Immature natural killer cell (primary cell): ENCODE measurements around the gene ENTREP3. TPM values are rescaled to one million over a fixed set of nuclear protein-coding genes. Genes with fewer than 3 reads are reported as not detected.
"Not testable (repeated sequence)": the region's sequence is repeated elsewhere in the genome, so short reads cannot be mapped to it uniquely, and the experiment has no call there.

ENCODE experiments used
- DNase-seq, 3 donors: peaks; one replicate each; pipeline ENCODE4 v3.0.0; 2022; ENCODE audit warnings: mixed read lengths in 1 of 3
- H3K27ac Mint-ChIP-seq, 6 donors: one replicate each; pipeline ENCODE4 v1.8.0; 2020; ENCODE audit warnings: mixed read lengths in 6 of 6, mild to moderate bottlenecking in 5 of 6, inconsistent platforms in 4 of 6, moderate library complexity in 3 of 6
- H3K27me3 Mint-ChIP-seq, 3 donors: one replicate each; pipeline ENCODE4 v1.8.0; 2020 to 2021; ENCODE audit warnings: low read depth in 3 of 3, mild to moderate bottlenecking in 3 of 3, mixed read lengths in 3 of 3, moderate library complexity in 3 of 3, inconsistent platforms in 1 of 3
- H3K36me3 Mint-ChIP-seq, 3 donors: one replicate each; pipeline ENCODE4 v1.8.0; 2020; ENCODE audit warnings: mixed read lengths in 3 of 3, inconsistent platforms in 2 of 3, mild to moderate bottlenecking in 2 of 3
- H3K4me1 Mint-ChIP-seq, 2 donors: one replicate each; pipeline ENCODE4 v1.8.0; 2020; ENCODE audit warnings: inconsistent platforms in 2 of 2, mild to moderate bottlenecking in 2 of 2, mixed read lengths in 2 of 2, moderate library complexity in 1 of 2
- H3K4me3 Mint-ChIP-seq, 5 donors: one replicate each; pipeline ENCODE4 v1.8.0; 2020; ENCODE audit warnings: mild to moderate bottlenecking in 5 of 5, mixed read lengths in 5 of 5, inconsistent platforms in 3 of 5, moderate library complexity in 3 of 5
- H3K9me3 Mint-ChIP-seq, 6 donors: one replicate each; pipeline ENCODE4 v1.8.0; 2020; ENCODE audit warnings: mild to moderate bottlenecking in 6 of 6, mixed read lengths in 6 of 6, inconsistent platforms in 4 of 6, moderate library complexity in 3 of 6
- polyA plus RNA-seq, 3 donors: library from polyadenylated mRNA; unstranded; fragments of 300-500 nt; fragmentation: Illumina TruSeq; gene quantifications; one replicate each; pipeline ENCODE4 v1.2.3, GENCODE V29; 2021

Gene ENTREP3
- polyA plus RNA-seq, 3 donors from 2014 or later: 0.64 to 1.3 (median 0.79) TPM

- Mint-ChIP-seq H3K4me1 (peaks cover 30 to 33% of the 10 kb centered on the region in 2 donors), H3K27me3 (peaks cover 0 to 2% (median 0%) of the 10 kb centered on the region in 3 donors), H3K4me3 (peak overlapping the region; percentile 57 to 83 (median 78)), H3K27ac (peak overlapping the region in 2 of 6 donors; percentile 30 to 80), H3K9me3 (no peaks in the 10 kb centered on the region), H3K36me3 (peaks cover 6 to 17% (median 12%) of the 10 kb centered on the region in 3 donors)
- DNase-seq: no peak
These were observed 1.5 kb downstream of the ENTREP3 start for GRCh38 chr1:155253797-155254196.

DNA sequence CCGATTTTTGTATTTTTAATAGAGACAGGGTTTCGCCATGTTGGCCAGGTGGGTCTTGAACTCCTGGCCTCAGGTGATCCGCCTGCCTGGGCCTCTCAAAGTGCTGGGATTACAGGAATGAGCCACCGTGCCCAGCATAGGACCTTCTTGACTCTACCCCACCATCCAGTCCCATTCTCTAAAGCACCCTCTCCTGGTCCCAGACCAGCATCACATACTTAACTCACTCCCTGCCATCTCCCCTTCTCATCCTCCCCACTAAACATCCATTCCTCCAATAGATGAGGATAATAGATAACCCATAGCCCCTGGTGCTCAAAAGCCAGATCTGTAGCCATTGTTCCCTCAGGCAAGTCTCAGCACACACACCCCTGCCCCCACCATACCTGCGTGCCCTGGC, 2.1 kb downstream of the ENTREP3 start:
- Mint-ChIP-seq H3K4me3 (peak overlapping the region; percentile 29 to 78 (median 57)), H3K9me3 (no peaks in the 10 kb centered on the region), H3K27me3 (peaks cover 0 to 2% (median 0%) of the 10 kb centered on the region in 3 donors), H3K36me3 (peaks cover 6 to 11% (median 8%) of the 10 kb centered on the region in 3 donors), H3K4me1 (peaks cover 30 to 33% of the 10 kb centered on the region in 2 donors), H3K27ac (peak overlapping the region in 1 of 6 donors; percentile 23)
- no peak for DNase-seq

GRCh38 chr1:155251566-155251965, 3.7 kb downstream of the ENTREP3 start:
- Mint-ChIP-seq H3K36me3 (peaks cover 0 to 3% (median 0%) of the 10 kb centered on the region in 3 donors), H3K27ac (no peak overlapping the region), H3K4me1 (peaks cover 26 to 30% of the 10 kb centered on the region in 2 donors), H3K27me3 (peaks cover 1 to 2% (median 2%) of the 10 kb centered on the region in 3 donors), H3K4me3 (no peak overlapping the region), H3K9me3 (no peaks in the 10 kb centered on the region)
- no peak for DNase-seq

GRCh38 chr1:155250633-155251449, 4.4 kb downstream of the ENTREP3 start:
- Mint-ChIP-seq H3K9me3 (no peaks in the 10 kb centered on the region), H3K4me1 (peaks cover 22 to 25% of the 10 kb centered on the region in 2 donors), H3K27ac (peak overlapping the region in 3 of 6 donors; percentile 19 to 81 (median 24)), H3K27me3 (peaks cover 2 to 6% (median 6%) of the 10 kb centered on the region in 3 donors), H3K36me3 (no peaks in the 10 kb centered on the region), H3K4me3 (peak overlapping the region; percentile 26 to 74 (median 58))
- DNase-seq: peak; percentile 92 to 94 (median 93)

DNA sequence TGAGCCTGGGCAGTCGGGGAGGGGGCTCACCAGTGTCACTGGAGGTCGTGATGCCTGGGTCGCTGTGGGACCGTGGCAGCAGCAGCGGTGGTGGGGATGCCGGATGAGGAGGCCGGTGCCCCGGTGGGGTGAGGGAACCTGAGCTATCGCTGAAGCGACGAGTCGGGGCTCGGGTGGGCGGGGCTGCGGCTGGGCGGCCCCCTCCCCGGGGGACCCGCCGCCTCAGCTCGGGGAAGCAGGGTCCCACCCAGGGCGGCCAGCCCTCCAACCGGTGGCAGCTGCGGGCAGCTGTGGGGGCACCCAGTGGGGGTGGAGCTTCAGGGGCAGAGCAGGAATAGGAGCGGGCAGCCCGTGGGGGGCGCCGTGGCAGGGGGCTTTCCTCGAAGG, 5.0 kb downstream of the ENTREP3 start:
- Mint-ChIP-seq H3K36me3 (no peaks in the 10 kb centered on the region), H3K4me1 (peaks cover 20 to 21% of the 10 kb centered on the region in 2 donors), H3K27me3 (peaks cover 5 to 12% (median 9%) of the 10 kb centered on the region in 3 donors), H3K4me3 (peak overlapping the region; percentile 51 to 74 (median 68)), H3K27ac (peak overlapping the region in 1 of 6 donors; percentile 9), H3K9me3 (no peaks in the 10 kb centered on the region)
- no peak for DNase-seq

- no peak overlapping the region for H3K27ac Mint-ChIP-seq
- peaks cover 14 to 27% (median 19%) of the 10 kb centered on the region in 3 donors for H3K27me3 Mint-ChIP-seq
- H3K4me1 Mint-ChIP-seq: peaks cover 22 to 28% of the 10 kb centered on the region in 2 donors
- DNase-seq: no peak
- H3K36me3 Mint-ChIP-seq: peaks cover 0 to 4% (median 4%) of the 10 kb centered on the region in 3 donors
- H3K9me3 Mint-ChIP-seq: peaks cover 0 to 6% (median 2%) of the 10 kb centered on the region in 6 donors
- no peak overlapping the region for H3K4me3 Mint-ChIP-seq
These were observed 7.4 kb downstream of the ENTREP3 start for GRCh38 chr1:155247667-155248553.

DNA sequence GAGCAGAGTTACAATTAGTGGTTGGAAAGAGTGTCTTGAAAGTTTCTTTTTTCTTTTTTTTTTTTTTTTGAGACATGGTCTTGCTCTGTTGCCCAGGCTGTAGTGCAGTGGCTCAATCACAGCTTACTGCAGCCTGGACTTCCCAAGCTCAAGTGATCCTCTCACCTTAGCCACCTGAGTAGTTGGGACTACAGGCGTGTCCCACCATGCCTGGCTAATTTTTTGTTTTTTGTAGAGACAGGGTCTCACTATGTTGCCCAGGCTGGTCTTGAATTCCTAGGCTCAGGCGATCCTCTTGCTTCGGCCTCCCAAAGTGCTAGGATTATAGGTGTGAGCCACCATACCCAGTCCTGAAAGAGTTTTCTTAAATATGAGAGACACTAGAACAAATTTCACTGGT, 8.5 kb downstream of the ENTREP3 start:
- H3K36me3 Mint-ChIP-seq, H3K4me3 Mint-ChIP-seq, H3K9me3 Mint-ChIP-seq, DNase-seq: not testable (repeated sequence)
- Mint-ChIP-seq H3K27me3 (peaks cover 14 to 27% (median 19%) of the 10 kb centered on the region in 3 donors), H3K27ac (peak overlapping the region in 2 of 6 donors; percentile 76 to 99), H3K4me1 (peaks cover 25 to 31% of the 10 kb centered on the region in 2 donors)

DNA sequence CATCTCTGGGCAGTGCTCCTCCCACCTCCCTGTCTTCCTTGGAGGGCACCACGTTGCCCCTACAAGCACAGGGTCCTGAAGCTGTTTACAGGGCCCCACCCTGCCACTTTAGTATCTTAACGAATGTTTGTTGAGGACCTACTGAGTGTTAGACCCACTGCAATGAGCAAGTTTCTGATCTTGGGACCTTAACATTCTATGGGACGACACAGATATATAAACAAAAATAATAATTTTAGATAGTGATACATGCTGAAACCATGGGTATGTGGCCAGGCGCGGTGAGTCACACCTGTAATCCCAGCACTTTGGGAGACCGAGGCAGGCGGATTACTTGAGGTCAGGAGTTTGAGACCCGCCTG, 10.1 kb downstream of the ENTREP3 start:
- H3K9me3 Mint-ChIP-seq: peaks cover 0 to 6% (median 2%) of the 10 kb centered on the region in 6 donors
- H3K27me3 Mint-ChIP-seq: peaks cover 14 to 27% (median 19%) of the 10 kb centered on the region in 3 donors
- H3K36me3 Mint-ChIP-seq: peaks cover 0 to 4% (median 4%) of the 10 kb centered on the region in 3 donors
- peak overlapping the region; percentile 93 to 99 (median 97) for H3K27ac Mint-ChIP-seq
- no peak for DNase-seq
- peak overlapping the region; percentile 84 to 93 (median 88) for H3K4me3 Mint-ChIP-seq
- peaks cover 37 to 41% of the 10 kb centered on the region in 2 donors for H3K4me1 Mint-ChIP-seq

- Mint-ChIP-seq H3K4me3 (peak overlapping the region; percentile 84 to 93 (median 88)), H3K9me3 (peaks cover 0 to 6% (median 2%) of the 10 kb centered on the region in 6 donors), H3K4me1 (peaks cover 39 to 45% of the 10 kb centered on the region in 2 donors), H3K36me3 (peaks cover 0 to 4% (median 4%) of the 10 kb centered on the region in 3 donors), H3K27me3 (peaks cover 14 to 27% (median 19%) of the 10 kb centered on the region in 3 donors), H3K27ac (peak overlapping the region; percentile 93 to 99 (median 97))
- peak; percentile 97 to 99 (median 98) for DNase-seq
These were observed 10.7 kb downstream of the ENTREP3 start for GRCh38 chr1:155244368-155245162.

- Mint-ChIP-seq H3K9me3 (peaks cover 0 to 6% (median 2%) of the 10 kb centered on the region in 6 donors), H3K4me1 (peaks cover 41 to 45% of the 10 kb centered on the region in 2 donors), H3K27me3 (peaks cover 12 to 27% (median 19%) of the 10 kb centered on the region in 3 donors), H3K4me3 (peak overlapping the region; percentile 52 to 86 (median 66)), H3K36me3 (peaks cover 0 to 10% (median 4%) of the 10 kb centered on the region in 3 donors), H3K27ac (peak overlapping the region in 5 of 6 donors; percentile 12 to 99 (median 73))
- no peak for DNase-seq
These were observed 12.4 kb downstream of the ENTREP3 start for GRCh38 chr1:155242805-155243358.

DNA sequence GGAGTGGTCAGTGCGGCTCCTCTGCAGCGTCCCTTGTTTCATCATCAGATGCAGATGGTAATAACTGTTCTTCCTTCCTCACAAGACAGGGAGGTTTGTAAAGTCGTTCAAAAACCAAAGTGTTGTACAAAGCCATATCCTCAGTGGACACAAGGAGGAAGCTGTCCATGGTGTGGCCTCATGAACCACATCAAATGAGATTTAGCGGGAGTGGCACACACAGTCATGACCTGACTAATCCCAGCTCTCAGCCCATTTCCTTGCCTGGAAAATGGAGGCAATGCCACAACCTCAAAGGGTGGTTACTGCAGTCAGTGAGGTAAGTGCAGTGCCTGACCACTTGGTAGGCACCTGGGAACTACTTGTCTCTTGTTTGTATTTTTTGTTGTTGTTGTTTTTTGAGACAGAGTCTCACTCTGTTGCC, 13.4 kb downstream of the ENTREP3 start:
- H3K4me1 Mint-ChIP-seq: peaks cover 41 to 45% of the 10 kb centered on the region in 2 donors
- peak overlapping the region; percentile 60 to 96 (median 87) for H3K27ac Mint-ChIP-seq
- H3K27me3 Mint-ChIP-seq: peaks cover 12 to 27% (median 19%) of the 10 kb centered on the region in 3 donors
- H3K36me3 Mint-ChIP-seq: peaks cover under 1 to 16% (median 5%) of the 10 kb centered on the region in 3 donors
- no peak for DNase-seq
- H3K9me3 Mint-ChIP-seq: peaks cover 0 to 6% (median 2%) of the 10 kb centered on the region in 6 donors
- H3K4me3 Mint-ChIP-seq: peak overlapping the region in 3 of 5 donors; percentile 38 to 91 (median 86)

DNA sequence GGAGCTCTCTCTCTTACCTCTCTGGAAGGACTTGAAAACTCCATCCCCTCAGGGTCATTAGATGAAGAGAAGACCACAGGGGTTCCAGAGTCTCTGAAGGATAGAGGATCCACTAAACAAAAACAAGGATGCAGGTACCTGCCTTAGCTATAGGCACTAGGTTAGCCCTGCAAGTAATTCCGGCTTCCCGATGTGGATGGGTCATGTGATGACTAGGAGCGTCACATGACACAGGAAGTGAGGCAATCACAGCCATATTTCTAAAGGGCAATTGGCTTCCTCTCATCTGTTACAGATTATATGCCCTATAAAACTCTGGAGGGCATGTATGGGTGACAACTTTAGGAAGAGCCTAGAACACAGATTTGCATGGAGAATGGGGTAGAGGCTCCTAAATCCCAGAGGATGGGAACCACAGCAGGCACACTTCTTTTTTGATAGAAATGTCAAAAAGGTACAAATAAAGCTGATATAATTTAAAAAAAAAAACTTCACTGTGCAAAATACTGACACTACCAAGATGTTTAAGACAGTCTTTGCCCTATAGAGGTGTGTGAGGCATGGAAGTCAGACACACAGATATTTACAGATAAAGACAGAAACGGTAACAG, 14.1 kb downstream of the ENTREP3 start:
- Mint-ChIP-seq H3K4me3 (peak overlapping the region; percentile 86 to 94 (median 91)), H3K36me3 (peaks cover 4 to 22% (median 11%) of the 10 kb centered on the region in 3 donors), H3K27ac (peak overlapping the region; percentile 75 to 96 (median 90)), H3K9me3 (peaks cover 0 to 6% (median 2%) of the 10 kb centered on the region in 6 donors), H3K27me3 (peaks cover 12 to 26% (median 16%) of the 10 kb centered on the region in 3 donors), H3K4me1 (peaks cover 41 to 45% of the 10 kb centered on the region in 2 donors)
- DNase-seq: peak; percentile 70 to 74 (median 72)
